Kidney (tissue), 14 donors: ENCODE data around the gene ARHGAP22. TPM values are rescaled to one million over a fixed set of nuclear protein-coding genes. Genes with fewer than 3 reads are reported as not detected.
A peak's percentile ranks its signal among the peaks of the same experiment; 100 is the strongest.

Experiments used
- DNase-seq, 5 donors: peaks; one replicate each; pipeline ENCODE4 v3.0.0-alpha.2; 2013 to 2020
- FAIRE-seq: peaks from 2 replicates; lab custom pipeline; 2012; peaks lifted over from hg19 to GRCh38; lab: Jason Lieb, UNC
- H3K27ac ChIP-seq, 2 donors: one replicate each; pipeline ENCODE4 v1.7.0; 2013; ENCODE audit warnings: low read depth in 2 of 2, low read length in 2 of 2, inconsistent platforms in 1 of 2
- H3K27me3 ChIP-seq: one replicate; pipeline ENCODE4 v1.7.1; 2013; ENCODE audit warnings: low read length, inconsistent platforms; ENCODE audit not compliant: control insufficient read depth, insufficient read depth
- H3K36me3 ChIP-seq, 3 donors: one replicate each; pipeline versions ENCODE4 v1.7.0 to v1.7.1; 2013; ENCODE audit warnings: low read length in 3 of 3, control low read depth in 1 of 3, inconsistent platforms in 1 of 3; ENCODE audit not compliant: insufficient read depth in 3 of 3, control insufficient read depth in 2 of 3
- H3K4me1 ChIP-seq, 3 donors: one replicate each; pipeline versions ENCODE4 v1.7.0 to v1.7.1; 2013; ENCODE audit warnings: low read length in 3 of 3, inconsistent platforms in 1 of 3, low read depth in 1 of 3; ENCODE audit not compliant: control insufficient read depth in 2 of 3, insufficient read depth in 2 of 3
- H3K4me3 ChIP-seq, 3 donors: one replicate each; pipeline versions ENCODE4 v1.7.0 to v1.8.1; 2013; ENCODE audit warnings: low read length in 3 of 3, control low read depth in 1 of 3, inconsistent platforms in 1 of 3
- H3K9ac ChIP-seq, 3 donors: one replicate each; pipeline versions ENCODE4 v1.7.0 to v1.7.1; 2013; ENCODE audit warnings: low read length in 3 of 3, control low read depth in 1 of 3, inconsistent platforms in 1 of 3
- H3K9me3 ChIP-seq, 3 donors: one replicate each; pipeline versions ENCODE4 v1.7.0 to v1.7.1; 2013; ENCODE audit warnings: low read length in 3 of 3, control low read depth in 1 of 3, inconsistent platforms in 1 of 3; ENCODE audit not compliant: control insufficient read depth in 2 of 3, insufficient read depth in 1 of 3
- CTCF ChIP-seq: IDR thresholded peaks from 3 replicates; pipeline ENCODE4 v1.5.1; 2012; ENCODE audit warnings: mild to moderate bottlenecking, moderate library complexity, borderline replicate concordance; ENCODE audit not compliant: insufficient read depth; ENCODE audit errors: extremely low read depth
- intact Hi-C: fragments of 100-400 bp; cut with DNase I; formaldehyde crosslinking; loops from one replicate; pipeline ENCODE4 v1.11.1; 2022
- polyA plus RNA-seq: library from polyadenylated mRNA; stranded (reverse); fragments of 350-450 nt; fragmentation: Illumina TruSeq; extraction: RNeasy Lipid Tissue Mini Kit (QIAGEN cat#74804); gene quantifications from one replicate; pipeline ENCODE4 v1.2.3, GENCODE V29; 2014; ENCODE audit warnings: low read depth, low replicate concordance; ENCODE audit not compliant: insufficient read depth
- total RNA-seq: library from RNA; stranded (reverse); fragmentation: NEBNext Ultra II Directional; extraction: Animal tissue kit (Norgen Biotek cat#: 25700); gene quantifications from one replicate; pipeline ENCODE4 v1.2.1, GENCODE V29; 2021
- donor health status: control.
- donor health status: control.
- donor health status: control.
- donor health status: control.
- donor health status: control.
- donor health status: DM: yes; HTN: yes; CAD: no.
- donor health status: Normal renal cell carcinoma (clear cell type).

Gene ARHGAP22
- total and polyA plus RNA-seq, 2 donors from 2014 or later, result 0.62 to 6.6 TPM

GRCh38 chr10:48592346-48592745, 12.5 kb downstream of the ARHGAP22 start:
- intact Hi-C loops, result no loop called here

GRCh38 chr10:48590945-48591344, 13.9 kb downstream of the ARHGAP22 start:
- Histone ChIP-seq H3K36me3 (no peaks in the 10 kb centered on the region), H3K9me3 (no peaks in the 10 kb centered on the region), H3K4me3 (no peak overlapping the region), H3K27ac (no peak overlapping the region), H3K4me1 (no peaks in the 10 kb centered on the region), H3K9ac (no peak overlapping the region), H3K27me3 (no peaks in the 10 kb centered on the region)
- intact Hi-C loops, result no loop called here
- no peak for TF ChIP-seq CTCF
- no peak for FAIRE-seq
- no peak for DNase-seq

More at GRCh38 chr10:48592346-48592745, 12.5 kb downstream of the ARHGAP22 start:
- TF ChIP-seq CTCF, result no peak
- Histone ChIP-seq H3K4me3 (no peak overlapping the region), H3K9me3 (no peaks in the 10 kb centered on the region), H3K4me1 (no peaks in the 10 kb centered on the region), H3K27ac (no peak overlapping the region), H3K27me3 (no peaks in the 10 kb centered on the region), H3K36me3 (no peaks in the 10 kb centered on the region), H3K9ac (no peak overlapping the region)
- FAIRE-seq, result no peak
- no peak for DNase-seq

- no peak overlapping the region for H3K9ac ChIP-seq
- no peak for TF ChIP-seq CTCF
- no peaks in the 10 kb centered on the region for H3K4me1 ChIP-seq
- no peak overlapping the region for H3K4me3 ChIP-seq
- no peak for FAIRE-seq
- intact Hi-C loops, result no loop called here
- no peak overlapping the region for H3K27ac ChIP-seq
- no peaks in the 10 kb centered on the region for H3K27me3 ChIP-seq
- H3K36me3 ChIP-seq, result no peaks in the 10 kb centered on the region
- peak in 3 of 5 donors; percentile 15 to 85 (median 43) for DNase-seq
- no peaks in the 10 kb centered on the region for H3K9me3 ChIP-seq
Observed at GRCh38 chr10:48589266-48589665, 15.6 kb downstream of the ARHGAP22 start.

GRCh38 chr10:48587819-48588218, 17.1 kb downstream of the ARHGAP22 start:
- FAIRE-seq, result no peak
- H3K9ac ChIP-seq, result no peak overlapping the region

More at GRCh38 chr10:48587819-48588218, 17.1 kb downstream of the ARHGAP22 start:
- intact Hi-C loops, result no loop called here
- H3K27ac ChIP-seq, result no peak overlapping the region
- no peaks in the 10 kb centered on the region for H3K9me3 ChIP-seq
- no peaks in the 10 kb centered on the region for H3K27me3 ChIP-seq
- no peaks in the 10 kb centered on the region for H3K36me3 ChIP-seq
- TF ChIP-seq CTCF, result no peak
- no peaks in the 10 kb centered on the region for H3K4me1 ChIP-seq
- DNase-seq, result no peak
- no peak overlapping the region for H3K4me3 ChIP-seq
